MM.1S (cell line): ENCODE measurements around the gene TMEM272.

Experiments used
- DNase-seq: peaks from one replicate; pipeline ENCODE4 v3.0.0-alpha.2; 2015
- H2AFZ ChIP-seq: fragments of 300-600 bp; sonication (generic); 2 replicates; pipeline ENCODE4 v1.6.0; 2016; ENCODE audit warnings: antibody characterized with exemption, low read length
- H3F3A ChIP-seq: fragments of 300-600 bp; sonication (generic); 2 replicates; pipeline ENCODE4 v1.6.1; 2016; ENCODE audit warnings: mild to moderate bottlenecking, antibody characterized with exemption, low read length, moderate library complexity, mixed read lengths; ENCODE audit not compliant: insufficient read depth
- H3K27ac ChIP-seq: fragments of 300-600 bp; sonication (generic); 2 replicates; pipeline ENCODE4 v1.5.1; 2016; ENCODE audit warnings: mild to moderate bottlenecking, low read length
- H3K27me3 ChIP-seq: fragments of 300-600 bp; sonication (generic); replicated peaks from 2 replicates; pipeline ENCODE4 v1.6.0; 2016; ENCODE audit warnings: low read length; ENCODE audit not compliant: insufficient read depth
- H3K36me3 ChIP-seq: fragments of 300-600 bp; sonication (generic); replicated peaks from 2 replicates; pipeline ENCODE4 v1.6.1; 2016; ENCODE audit warnings: mild to moderate bottlenecking, low read length, mixed read lengths; ENCODE audit not compliant: insufficient read depth
- H3K4me1 ChIP-seq: fragments of 300-600 bp; sonication (generic); 2 replicates; pipeline ENCODE4 v1.6.1; 2016; ENCODE audit warnings: low read length, mixed read lengths
- H3K4me2 ChIP-seq: fragments of 300-600 bp; sonication (generic); 2 replicates; pipeline ENCODE4 v1.6.0; 2016; ENCODE audit warnings: low read depth, low read length
- H3K4me3 ChIP-seq: fragments of 300-600 bp; sonication (generic); 2 replicates; pipeline ENCODE4 v1.5.1; 2016; ENCODE audit warnings: low read length, mixed read lengths
- H3K79me2 ChIP-seq: fragments of 300-600 bp; sonication (generic); 2 replicates; pipeline ENCODE4 v1.6.1; 2016; ENCODE audit warnings: mixed run types, low read length, mixed read lengths
- H3K9ac ChIP-seq: fragments of 300-600 bp; sonication (generic); 2 replicates; pipeline ENCODE4 v1.6.1; 2016; ENCODE audit warnings: low read length, mixed read lengths
- H3K9me2 ChIP-seq: fragments of 300-600 bp; sonication (generic); replicated peaks from 2 replicates; pipeline ENCODE4 v1.6.1; 2016; ENCODE audit warnings: mild to moderate bottlenecking, low read length, mixed read lengths; ENCODE audit not compliant: insufficient read depth
- H3K9me3 ChIP-seq: fragments of 300-600 bp; sonication (generic); replicated peaks from 2 replicates; pipeline ENCODE4 v1.6.1; 2016; ENCODE audit warnings: mild to moderate bottlenecking, low read length, mixed read lengths; ENCODE audit not compliant: insufficient read depth
- H4K20me1 ChIP-seq: fragments of 300-600 bp; sonication (generic); 2 replicates; pipeline ENCODE4 v1.6.1; 2016; ENCODE audit warnings: mild to moderate bottlenecking, low read length, moderate library complexity, mixed read lengths; ENCODE audit not compliant: insufficient read depth
- EZH2 ChIP-seq: fragments of 300-600 bp; sonication (generic); optimal IDR thresholded peaks from 2 replicates; pipeline ENCODE3; 2017; ENCODE audit warnings: low read depth, mild to moderate bottlenecking, antibody characterized with exemption, low read length, mixed read lengths
- EZH2phosphoT487 ChIP-seq: fragments of 300-600 bp; sonication (generic); IDR thresholded peaks from 2 replicates; pipeline ENCODE4 v1.6.1; 2018; ENCODE audit warnings: antibody characterized with exemption, low read length
- TF ChIP-seq, protein P1 (sequence below): fragments of 300-600 bp; sonication (generic); IDR thresholded peaks from 2 replicates; pipeline ENCODE4 v1.5.1; 2016; ENCODE audit warnings: antibody characterized with exemption, low read length, mixed read lengths

Gene TMEM272

DNA sequence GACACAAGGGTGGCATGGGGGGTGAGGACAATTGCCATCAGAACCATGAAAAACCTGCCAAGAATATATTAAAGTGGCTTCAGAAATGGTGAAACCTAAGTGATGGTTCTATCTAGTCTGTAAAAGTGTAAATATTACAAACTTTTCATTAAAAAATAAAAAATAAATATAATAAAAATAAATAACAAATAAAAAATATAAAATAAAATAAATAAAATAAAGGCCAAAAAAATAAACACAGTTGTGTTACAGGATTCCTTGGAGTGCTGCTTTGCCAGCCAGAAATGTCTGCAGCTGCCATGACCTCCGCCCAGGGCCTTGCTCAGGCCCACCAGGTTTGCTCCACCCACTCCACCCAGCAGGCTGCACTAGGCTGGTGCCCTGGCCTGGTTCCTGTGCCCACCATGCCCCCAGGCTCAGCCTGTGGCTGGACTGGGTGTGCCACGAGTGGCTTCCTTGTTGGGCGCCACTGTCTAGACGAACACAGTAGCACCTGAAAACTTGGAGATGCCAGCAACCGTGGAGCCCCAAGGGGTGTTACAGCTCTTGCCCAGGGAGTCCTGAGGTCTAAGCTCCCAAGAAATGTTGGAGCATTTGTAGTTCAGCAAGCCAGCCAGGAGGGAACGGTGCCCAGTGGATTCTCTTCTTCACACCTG, 37.7 kb upstream of the TMEM272 start:
- Histone ChIP-seq H3K9me3 (no peaks in the 10 kb centered on the region), H3K79me2 (no peaks in the 10 kb centered on the region), H3K27me3 (no peaks in the 10 kb centered on the region), H3K9ac (no peak overlapping the region), H3K9me2 (no peaks in the 10 kb centered on the region), H3F3A (no peaks in the 10 kb centered on the region), H2AFZ (no peak overlapping the region), H3K4me2 (no peak overlapping the region), H3K4me1 (no peaks in the 10 kb centered on the region), H4K20me1 (no peaks in the 10 kb centered on the region), H3K4me3 (no peak overlapping the region), H3K36me3 (no peaks in the 10 kb centered on the region), H3K27ac (no peak overlapping the region)
- TF ChIP-seq EZH2phosphoT487 (no peak), EZH2 (no peak)
- TF ChIP-seq, protein P1, sequence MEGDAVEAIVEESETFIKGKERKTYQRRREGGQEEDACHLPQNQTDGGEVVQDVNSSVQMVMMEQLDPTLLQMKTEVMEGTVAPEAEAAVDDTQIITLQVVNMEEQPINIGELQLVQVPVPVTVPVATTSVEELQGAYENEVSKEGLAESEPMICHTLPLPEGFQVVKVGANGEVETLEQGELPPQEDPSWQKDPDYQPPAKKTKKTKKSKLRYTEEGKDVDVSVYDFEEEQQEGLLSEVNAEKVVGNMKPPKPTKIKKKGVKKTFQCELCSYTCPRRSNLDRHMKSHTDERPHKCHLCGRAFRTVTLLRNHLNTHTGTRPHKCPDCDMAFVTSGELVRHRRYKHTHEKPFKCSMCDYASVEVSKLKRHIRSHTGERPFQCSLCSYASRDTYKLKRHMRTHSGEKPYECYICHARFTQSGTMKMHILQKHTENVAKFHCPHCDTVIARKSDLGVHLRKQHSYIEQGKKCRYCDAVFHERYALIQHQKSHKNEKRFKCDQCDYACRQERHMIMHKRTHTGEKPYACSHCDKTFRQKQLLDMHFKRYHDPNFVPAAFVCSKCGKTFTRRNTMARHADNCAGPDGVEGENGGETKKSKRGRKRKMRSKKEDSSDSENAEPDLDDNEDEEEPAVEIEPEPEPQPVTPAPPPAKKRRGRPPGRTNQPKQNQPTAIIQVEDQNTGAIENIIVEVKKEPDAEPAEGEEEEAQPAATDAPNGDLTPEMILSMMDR = no peak
- no peak for DNase-seq

DNA sequence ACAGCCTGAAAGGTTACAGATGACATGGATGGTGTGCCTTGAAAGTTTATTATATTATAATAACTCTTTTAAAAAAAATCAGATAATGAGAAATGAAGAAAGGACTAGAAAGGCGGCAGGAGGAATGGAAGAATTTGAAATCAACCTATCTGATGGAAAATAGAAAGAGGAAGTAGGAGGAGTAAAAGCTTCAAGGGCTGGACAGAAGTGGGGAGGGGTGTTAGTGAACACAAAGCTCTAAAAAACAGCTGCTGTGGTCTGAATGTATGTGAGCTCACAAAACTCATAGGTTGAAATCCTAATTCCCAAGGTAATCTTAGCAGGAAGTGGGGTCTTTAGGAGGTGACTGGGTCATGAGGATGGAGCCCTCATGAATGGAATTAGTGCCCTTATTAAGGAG, 36.3 kb upstream of the TMEM272 start:
- Histone ChIP-seq H3K27ac (no peak overlapping the region), H3K9me2 (no peaks in the 10 kb centered on the region), H3K9ac (no peak overlapping the region), H2AFZ (no peak overlapping the region), H3K4me3 (no peak overlapping the region), H3K9me3 (no peaks in the 10 kb centered on the region), H4K20me1 (no peaks in the 10 kb centered on the region), H3K79me2 (no peaks in the 10 kb centered on the region), H3F3A (no peaks in the 10 kb centered on the region), H3K36me3 (no peaks in the 10 kb centered on the region), H3K27me3 (no peaks in the 10 kb centered on the region), H3K4me1 (no peaks in the 10 kb centered on the region), H3K4me2 (no peak overlapping the region)
- DNase-seq = no peak
- TF ChIP-seq, protein P1 = no peak
- TF ChIP-seq EZH2phosphoT487 = no peak
- TF ChIP-seq EZH2 = no peak

DNA sequence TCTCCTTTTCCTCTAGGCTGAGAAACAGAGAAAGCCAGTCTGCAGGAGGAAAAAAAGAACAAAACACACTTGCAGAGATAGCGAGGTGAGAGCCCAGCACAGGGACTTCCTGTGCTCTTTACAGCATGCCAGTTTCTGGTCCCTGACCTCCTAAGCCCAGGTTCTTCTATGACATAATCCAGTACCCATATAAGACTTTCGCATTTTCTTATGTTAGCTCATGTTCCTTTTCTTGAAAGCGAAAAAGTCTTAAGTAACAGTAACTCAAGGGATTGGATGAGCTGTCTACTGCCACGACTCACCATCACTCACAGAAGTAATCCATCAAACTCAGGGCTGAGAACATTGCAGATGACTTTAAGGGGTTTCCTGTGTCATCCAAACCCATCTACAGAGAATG, 34.2 kb upstream of the TMEM272 start:
- H3K9ac ChIP-seq = no peak overlapping the region
- no peak overlapping the region for H3K4me3 ChIP-seq
- TF ChIP-seq EZH2phosphoT487 (no peak), EZH2 (no peak)
- TF ChIP-seq, protein P1 = no peak
- no peak overlapping the region for H3K4me2 ChIP-seq
- H3K9me2 ChIP-seq = no peaks in the 10 kb centered on the region
- no peaks in the 10 kb centered on the region for H3K9me3 ChIP-seq
- no peaks in the 10 kb centered on the region for H3K27me3 ChIP-seq
- H3F3A ChIP-seq = no peaks in the 10 kb centered on the region
- H2AFZ ChIP-seq = no peak overlapping the region
- no peaks in the 10 kb centered on the region for H3K4me1 ChIP-seq
- H3K27ac ChIP-seq = no peak overlapping the region
- no peak for DNase-seq
- no peaks in the 10 kb centered on the region for H3K79me2 ChIP-seq
- H3K36me3 ChIP-seq = no peaks in the 10 kb centered on the region
- no peaks in the 10 kb centered on the region for H4K20me1 ChIP-seq
